Epithelial cell of esophagus (primary cell): Measurements from ENCODE around the gene OCA2.

ENCODE experiments used
- DNase-seq: peaks from one replicate; pipeline ENCODE4 v3.0.0; 2010; ENCODE audit warnings: low read depth
- H3K4me3 ChIP-seq: 2 replicates; pipeline ENCODE4 v1.5.1; 2011; ENCODE audit warnings: mild to moderate bottlenecking, low read length, control low read depth
- TF ChIP-seq, protein P1 (sequence below): IDR thresholded peaks from 2 replicates; pipeline ENCODE4 v1.5.1; 2011; ENCODE audit warnings: low read depth, mild to moderate bottlenecking, low read length, control low read depth, inconsistent platforms; ENCODE audit not compliant: insufficient read depth; ENCODE audit errors: missing control alignments

The OCA2 gene

GRCh38 chr15:27762471-27762870 lies 336.6 kb downstream of the OCA2 start:
- TF ChIP-seq, protein P1, sequence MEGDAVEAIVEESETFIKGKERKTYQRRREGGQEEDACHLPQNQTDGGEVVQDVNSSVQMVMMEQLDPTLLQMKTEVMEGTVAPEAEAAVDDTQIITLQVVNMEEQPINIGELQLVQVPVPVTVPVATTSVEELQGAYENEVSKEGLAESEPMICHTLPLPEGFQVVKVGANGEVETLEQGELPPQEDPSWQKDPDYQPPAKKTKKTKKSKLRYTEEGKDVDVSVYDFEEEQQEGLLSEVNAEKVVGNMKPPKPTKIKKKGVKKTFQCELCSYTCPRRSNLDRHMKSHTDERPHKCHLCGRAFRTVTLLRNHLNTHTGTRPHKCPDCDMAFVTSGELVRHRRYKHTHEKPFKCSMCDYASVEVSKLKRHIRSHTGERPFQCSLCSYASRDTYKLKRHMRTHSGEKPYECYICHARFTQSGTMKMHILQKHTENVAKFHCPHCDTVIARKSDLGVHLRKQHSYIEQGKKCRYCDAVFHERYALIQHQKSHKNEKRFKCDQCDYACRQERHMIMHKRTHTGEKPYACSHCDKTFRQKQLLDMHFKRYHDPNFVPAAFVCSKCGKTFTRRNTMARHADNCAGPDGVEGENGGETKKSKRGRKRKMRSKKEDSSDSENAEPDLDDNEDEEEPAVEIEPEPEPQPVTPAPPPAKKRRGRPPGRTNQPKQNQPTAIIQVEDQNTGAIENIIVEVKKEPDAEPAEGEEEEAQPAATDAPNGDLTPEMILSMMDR = no peak
- no peak overlapping the region for H3K4me3 ChIP-seq
- DNase-seq = no peak

DNA sequence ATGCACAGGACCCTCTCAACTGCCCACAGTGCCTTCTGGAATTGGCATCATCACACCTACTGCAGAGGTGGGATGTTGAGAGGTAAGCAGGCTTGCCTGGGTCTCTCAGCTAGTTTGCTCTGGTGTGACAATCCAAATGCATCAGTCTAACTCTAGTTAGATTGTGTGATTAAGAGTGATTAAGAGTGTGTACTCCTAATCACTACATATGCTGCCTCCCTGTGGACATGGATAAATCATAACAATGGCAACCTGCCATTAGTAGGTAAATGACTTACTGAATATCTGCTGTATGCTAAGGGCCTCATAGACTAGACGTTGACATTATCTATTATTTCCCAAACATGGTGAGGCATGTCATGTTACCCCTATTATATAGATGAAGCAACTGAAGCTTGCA lies 342.1 kb downstream of the OCA2 start:
- DNase-seq = peak; percentile 15
- TF ChIP-seq, protein P1 = no peak
- H3K4me3 ChIP-seq = no peak overlapping the region

GRCh38 chr15:27752691-27753090 lies 346.4 kb downstream of the OCA2 start:
- H3K4me3 ChIP-seq = no peak overlapping the region
- TF ChIP-seq, protein P1 = no peak
- DNase-seq = no peak

GRCh38 chr15:27747997-27748396 lies 351.1 kb downstream of the OCA2 start:
- TF ChIP-seq, protein P1 = no peak
- DNase-seq = no peak
- no peak overlapping the region for H3K4me3 ChIP-seq

DNA sequence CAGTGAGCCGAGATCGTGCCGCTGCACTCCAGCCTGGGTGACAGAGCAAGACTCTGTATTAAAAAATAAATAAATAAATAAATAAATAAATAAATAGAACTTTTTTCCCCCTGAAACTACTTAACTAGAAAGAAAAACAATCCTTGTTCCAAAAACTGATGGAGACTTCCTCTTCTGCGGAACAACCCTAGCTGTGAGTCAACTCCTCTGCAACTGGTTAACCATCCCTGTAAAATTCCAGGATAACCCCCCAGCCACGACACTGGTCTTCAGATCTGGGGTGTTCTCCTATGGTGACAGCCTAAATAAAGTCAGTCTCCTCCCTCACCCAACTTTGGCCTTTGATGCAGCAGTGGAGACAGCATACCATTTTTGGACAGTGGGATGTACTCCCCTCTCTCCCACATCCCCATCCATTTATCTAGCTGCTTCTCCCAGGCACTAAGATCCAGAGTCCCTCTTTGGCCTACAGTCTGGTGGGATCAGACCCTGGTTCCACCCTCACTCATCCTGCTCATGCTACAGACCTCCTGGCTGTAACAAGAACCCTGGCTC lies 352.6 kb downstream of the OCA2 start:
- DNase-seq = no peak
- TF ChIP-seq, protein P1 = no peak
- no peak overlapping the region for H3K4me3 ChIP-seq

GRCh38 chr15:27744641-27745040 lies 354.5 kb downstream of the OCA2 start:
- no peak overlapping the region for H3K4me3 ChIP-seq
- DNase-seq = no peak
- TF ChIP-seq, protein P1 = no peak

DNA sequence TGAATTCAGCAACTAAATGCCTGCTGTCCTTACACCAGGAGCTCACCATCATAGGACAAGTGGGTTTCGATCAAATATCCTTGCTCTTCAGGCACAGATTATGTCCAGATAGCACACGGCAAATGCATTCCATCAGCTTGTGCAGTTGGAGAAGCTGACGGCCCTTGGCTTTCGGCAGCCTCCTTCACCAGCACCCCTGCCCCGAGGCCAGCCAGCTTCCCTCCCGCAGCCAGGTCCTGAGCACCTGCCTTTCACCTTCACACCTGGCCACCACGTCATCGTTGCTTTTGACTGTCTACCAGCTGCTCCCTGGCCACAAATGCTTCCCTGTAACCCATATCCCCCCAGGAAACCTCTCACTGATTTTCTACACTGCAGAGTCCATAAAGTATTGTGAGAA lies 355.5 kb downstream of the OCA2 start:
- TF ChIP-seq, protein P1 = no peak
- DNase-seq = no peak
- H3K4me3 ChIP-seq = no peak overlapping the region
